Lung microvascular endothelial cell (primary cell): Measurements from ENCODE around the gene SIPA1. TPM values are rescaled to one million over a fixed set of nuclear protein-coding genes. Genes with fewer than 3 reads are reported as not detected.
"Not testable (repeated sequence)": the region's sequence is repeated elsewhere in the genome, so short reads cannot be mapped to it uniquely, and the experiment has no call there.

ENCODE experiments used
- DNase-seq, 2 donors: peaks; one replicate each; pipeline versions ENCODE4 v3.0.0 to v3.0.0-alpha.2; 2010; ENCODE audit warnings: low read depth in 2 of 2
- total RNA-seq: library from RNA; depleted of rRNA; stranded (reverse); fragments of >200 nt; gene quantifications from 2 replicates; pipeline ENCODE4 v1.2.1, GENCODE V29; 2014

Gene SIPA1
- total RNA-seq, 1 donor from 2014 or later: 92.5 TPM

- no peak for DNase-seq
Measured at GRCh38 chr11:65658174-65659021, 20.5 kb downstream of the SIPA1 start.

DNA sequence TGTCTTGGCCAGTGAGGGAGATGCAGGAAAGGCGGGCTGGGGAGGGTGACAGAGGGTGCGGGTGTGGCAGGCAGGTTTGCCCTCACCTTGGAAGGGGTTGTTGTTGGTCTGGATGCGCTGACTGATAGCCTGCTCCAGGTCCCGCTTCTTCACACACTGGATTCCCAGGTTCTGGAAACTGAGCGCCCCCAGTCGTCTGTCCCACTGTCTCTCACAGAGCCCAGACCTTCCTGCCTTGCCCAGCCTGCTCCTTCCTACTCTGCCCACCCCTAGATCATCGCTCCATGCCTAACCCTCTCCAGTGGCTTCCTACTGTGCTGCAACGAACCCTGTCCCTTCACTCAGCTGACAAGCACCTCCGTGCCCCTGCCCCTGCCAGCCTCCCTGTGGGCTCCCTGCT lies 22.1 kb downstream of the SIPA1 start:
- DNase-seq: no peak

- not testable (repeated sequence) for DNase-seq
Measured at GRCh38 chr11:65660908-65661307, 23.0 kb downstream of the SIPA1 start.

GRCh38 chr11:65661599-65662246 lies 23.8 kb downstream of the SIPA1 start:
- DNase-seq: no peak

GRCh38 chr11:65662247-65662798 lies 24.4 kb downstream of the SIPA1 start:
- peak in 1 of 2 donors; percentile 64 for DNase-seq

GRCh38 chr11:65662799-65663638 lies 25.1 kb downstream of the SIPA1 start, which contains the start of gene RELA:
Gene RELA, minus strand, starts transcription at chr11:65662916. Its CDS starts 84 bp downstream, at chr11:65662832.
- peak; percentile 96 for DNase-seq

DNA sequence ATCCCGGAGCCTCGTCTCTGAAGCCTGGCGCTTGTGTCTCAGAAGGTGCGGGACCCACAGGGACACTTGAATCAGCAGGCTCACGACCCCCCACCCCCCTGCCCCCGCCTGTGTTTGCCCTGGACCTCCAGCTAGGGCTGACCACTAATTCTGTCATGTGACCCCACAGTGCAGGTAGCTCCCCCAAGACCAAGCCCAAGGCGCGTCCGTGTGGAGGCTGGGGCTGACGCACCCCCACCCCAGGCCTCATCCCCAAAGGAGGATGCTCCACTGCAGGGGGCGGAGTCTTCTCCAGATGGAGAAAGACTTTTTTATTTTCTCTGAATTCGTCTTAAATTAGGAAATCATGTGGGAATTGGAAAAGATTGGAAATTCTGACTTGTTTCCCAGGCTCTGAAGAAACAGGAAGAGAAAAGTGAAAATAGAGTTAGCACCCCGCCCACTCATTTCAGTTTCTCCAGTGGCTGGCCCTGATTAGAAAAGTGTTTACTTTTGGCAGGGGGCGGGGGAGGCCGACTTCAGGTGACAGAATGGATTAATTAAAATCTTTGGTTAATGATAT lies 25.8 kb downstream of the SIPA1 start:
- DNase-seq: peak; percentile 51 to 53

DNA sequence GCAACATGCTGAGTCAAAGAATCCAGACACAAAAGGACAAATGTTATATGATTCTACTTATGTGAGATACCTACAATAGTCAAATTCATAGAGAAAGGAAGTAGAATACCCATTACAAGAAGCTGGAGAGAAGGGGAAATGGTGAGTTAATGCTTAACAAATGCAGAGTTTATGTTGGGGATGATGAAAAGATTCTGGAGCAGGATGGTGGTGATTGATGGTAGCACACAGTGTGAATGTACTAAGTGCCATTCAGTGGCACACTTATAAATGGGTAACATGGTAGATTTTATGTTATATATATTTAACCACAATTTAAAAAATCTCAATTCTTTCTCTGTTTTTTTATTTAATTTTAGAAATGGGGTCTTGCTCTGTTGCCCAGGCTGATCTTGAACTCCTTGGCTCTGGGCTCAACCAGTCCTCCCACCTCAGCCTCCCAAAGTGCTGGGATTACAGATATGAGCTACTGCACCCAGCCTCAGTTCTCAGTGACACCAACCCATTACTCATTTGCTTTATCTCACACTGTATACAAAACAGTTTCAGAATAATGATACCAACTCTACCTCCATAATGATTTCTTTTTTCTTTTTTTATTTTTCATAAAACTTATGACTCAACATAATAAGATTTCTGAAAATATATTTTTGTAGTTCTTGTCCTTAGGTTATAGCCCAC lies 34.4 kb downstream of the SIPA1 start:
- DNase-seq: no peak

- DNase-seq: no peak
Measured at GRCh38 chr11:65672982-65673381, 35.1 kb downstream of the SIPA1 start.

DNA sequence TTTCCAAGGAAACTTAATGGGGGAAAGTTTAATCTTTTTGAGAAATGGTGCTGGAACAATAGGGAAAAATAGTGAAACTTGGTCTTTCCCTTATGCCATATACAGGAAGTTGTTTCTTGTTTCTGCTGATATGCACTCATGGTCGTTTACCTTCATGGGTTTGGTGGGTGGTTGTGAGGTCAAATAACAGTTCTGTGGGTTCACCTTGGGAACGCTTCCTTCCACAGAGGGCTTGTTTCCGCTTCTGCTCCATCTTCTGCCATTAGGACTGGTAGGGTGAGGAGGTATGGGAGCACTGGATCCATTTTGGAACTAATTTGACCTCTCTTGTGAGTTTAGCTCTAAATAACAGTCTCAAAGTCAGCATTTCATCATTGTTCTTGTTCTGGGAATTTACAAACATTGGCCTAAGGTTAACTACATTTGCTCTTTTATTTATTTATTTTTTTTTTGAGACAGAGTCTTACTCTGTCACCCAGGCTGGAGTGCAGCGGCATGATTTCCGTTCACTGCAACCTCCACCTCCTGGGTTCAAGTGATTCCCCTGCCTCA lies 42.4 kb downstream of the SIPA1 start:
- no peak for DNase-seq

GRCh38 chr11:65683480-65683879 lies 45.6 kb downstream of the SIPA1 start:
- DNase-seq: not testable (repeated sequence)

DNA sequence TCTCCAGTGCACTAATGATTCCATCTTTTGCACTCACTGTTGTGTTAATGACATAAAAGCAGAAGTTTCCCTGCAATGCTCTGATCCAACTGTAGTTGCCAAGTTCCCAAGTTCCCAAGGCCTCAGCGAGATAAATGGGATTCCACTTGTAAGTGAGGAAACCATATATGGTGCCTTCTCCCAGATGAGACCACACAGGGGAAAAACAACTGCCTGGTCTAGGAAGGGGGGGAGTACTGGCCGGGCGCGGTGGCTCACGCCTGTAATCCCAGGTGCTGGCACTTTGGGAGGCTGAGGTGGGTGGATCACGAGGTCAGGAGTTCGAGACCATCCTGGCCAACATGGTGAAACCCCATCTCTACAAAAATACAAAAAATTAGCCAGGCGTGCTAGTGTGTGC lies 48.1 kb downstream of the SIPA1 start:
- DNase-seq: no peak

- not testable (repeated sequence) for DNase-seq
Measured at GRCh38 chr11:65691847-65692246, 53.9 kb downstream of the SIPA1 start.

DNA sequence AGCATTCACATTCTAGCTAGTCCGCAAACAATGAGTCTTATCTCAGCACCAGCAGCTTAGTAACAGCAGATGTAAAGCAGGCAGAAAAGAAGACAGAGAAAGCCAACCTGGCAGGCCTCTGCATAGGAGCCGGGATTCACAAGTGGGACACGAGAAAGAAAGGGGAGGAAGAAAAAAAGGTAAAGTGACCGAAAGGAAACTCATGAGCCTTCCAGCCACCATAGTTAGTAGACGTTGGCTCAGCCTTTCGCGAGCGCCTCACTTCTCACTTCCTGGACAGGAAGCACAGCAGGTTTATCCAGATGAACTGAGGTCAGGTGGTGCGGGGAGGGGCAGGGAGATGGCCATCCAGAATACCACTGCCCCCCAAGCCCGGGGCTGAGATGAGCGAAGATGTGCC lies 54.5 kb downstream of the SIPA1 start:
- DNase-seq: peak; percentile 38 to 56

GRCh38 chr11:65695459-65696241 lies 57.7 kb downstream of the SIPA1 start:
- peak; percentile 88 to 97 for DNase-seq

- DNase-seq: no peak
Measured at GRCh38 chr11:65696802-65697552, 59.1 kb downstream of the SIPA1 start.

GRCh38 chr11:65698205-65698604 lies 60.3 kb downstream of the SIPA1 start:
- DNase-seq: peak; percentile 83 to 95

DNA sequence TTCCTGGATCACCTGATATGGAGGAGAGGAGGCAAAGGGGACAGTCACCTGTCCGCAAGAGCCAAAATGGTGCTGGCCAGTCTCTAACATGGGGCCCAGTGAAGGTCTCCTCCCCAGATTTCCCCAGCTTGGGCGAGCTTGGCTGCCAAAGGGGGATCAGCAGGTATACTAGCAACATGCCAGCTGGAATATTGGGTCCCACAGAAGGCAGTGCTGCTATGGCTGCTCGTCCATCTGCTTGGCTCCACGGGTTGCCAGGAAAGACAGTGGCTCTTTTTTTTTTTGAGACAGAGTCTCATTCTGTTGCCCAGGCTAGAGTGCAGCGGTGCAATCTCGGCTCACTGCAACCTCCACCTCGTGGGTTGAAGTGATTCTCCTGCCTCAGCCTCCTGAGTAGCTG lies 61.4 kb downstream of the SIPA1 start:
- no peak for DNase-seq

DNA sequence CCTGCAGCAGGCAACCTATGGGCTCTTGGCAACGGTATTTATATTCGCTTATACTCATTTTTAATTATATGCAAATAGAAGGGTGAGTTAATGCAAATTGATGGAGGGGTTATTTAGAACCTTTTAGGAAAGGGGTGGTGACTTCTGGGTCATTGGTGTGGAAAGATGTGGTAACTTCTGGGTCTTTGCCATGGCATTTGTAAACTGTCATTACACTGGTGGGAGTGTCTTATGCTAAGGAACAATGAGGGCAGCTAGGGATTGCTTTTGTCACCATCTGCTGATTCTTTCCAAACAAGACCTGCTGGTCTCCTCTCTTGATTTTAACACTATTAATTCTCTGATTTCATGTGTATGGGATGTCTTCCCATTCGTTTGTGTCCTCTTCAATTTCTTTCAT lies 62.5 kb downstream of the SIPA1 start:
- peak in 1 of 2 donors; percentile 29 for DNase-seq
